Hindlimb muscle (tissue), 1 donor: ENCODE data around the gene PTPRU. TPM values are rescaled to one million over a fixed set of nuclear protein-coding genes. Genes with fewer than 3 reads are reported as not detected.
A peak's percentile ranks its signal among the peaks of the same experiment; 100 is the strongest.

ENCODE experiments used
- DNase-seq: peaks from one replicate; pipeline ENCODE4 v3.0.0-alpha.2; 2013
- polyA plus RNA-seq: library from polyadenylated mRNA; unstranded; fragments of 120-200 nt; gene quantifications from one replicate; pipeline ENCODE4 v1.2.1, GENCODE V29; 2013; ENCODE audit not compliant: insufficient read length

Gene PTPRU
- 25.4 TPM for polyA plus RNA-seq

DNA sequence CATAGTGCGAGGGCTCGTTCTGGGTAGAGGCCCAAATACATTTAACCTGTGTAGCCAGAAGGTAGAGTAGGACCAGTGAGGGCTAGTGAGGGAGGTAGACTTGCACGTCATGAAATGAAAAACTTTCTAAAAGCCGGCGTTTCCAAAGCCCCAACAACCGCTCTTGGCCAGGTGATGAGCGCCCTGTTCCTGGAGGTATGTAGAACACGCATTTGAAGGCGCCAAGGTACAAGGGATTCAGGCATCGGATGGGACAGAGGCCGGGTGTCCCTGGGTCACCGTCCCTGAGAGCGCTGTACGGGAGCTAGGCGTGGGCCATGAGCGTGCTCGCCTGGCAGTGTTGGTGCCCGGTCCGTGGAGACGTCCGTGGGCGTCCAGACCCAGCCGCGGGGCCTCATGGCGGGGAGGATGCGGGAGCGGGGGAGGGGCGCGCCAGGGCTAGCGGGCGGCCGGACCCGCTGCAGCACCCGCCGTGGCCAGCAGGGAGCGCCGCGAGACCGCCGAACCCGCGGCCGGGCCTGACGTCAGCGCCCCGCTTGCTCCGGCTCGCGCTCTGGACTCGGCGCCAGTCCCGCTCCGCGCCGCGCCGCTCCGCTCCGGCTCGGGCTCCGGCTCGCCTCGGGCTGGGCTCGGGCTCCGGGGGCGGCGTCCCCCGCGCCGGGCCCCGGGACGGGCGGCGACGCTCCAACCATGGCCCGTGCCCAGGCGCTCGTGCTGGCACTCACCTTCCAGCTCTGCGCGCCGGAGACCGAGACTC lies at the start of gene PTPRU:
Gene PTPRU, plus strand, starts transcription at position 568 of the 757 bp plus-strand sequence. Its CDS starts 123 bp downstream, at position 691.
- peak; percentile 85 for DNase-seq

DNA sequence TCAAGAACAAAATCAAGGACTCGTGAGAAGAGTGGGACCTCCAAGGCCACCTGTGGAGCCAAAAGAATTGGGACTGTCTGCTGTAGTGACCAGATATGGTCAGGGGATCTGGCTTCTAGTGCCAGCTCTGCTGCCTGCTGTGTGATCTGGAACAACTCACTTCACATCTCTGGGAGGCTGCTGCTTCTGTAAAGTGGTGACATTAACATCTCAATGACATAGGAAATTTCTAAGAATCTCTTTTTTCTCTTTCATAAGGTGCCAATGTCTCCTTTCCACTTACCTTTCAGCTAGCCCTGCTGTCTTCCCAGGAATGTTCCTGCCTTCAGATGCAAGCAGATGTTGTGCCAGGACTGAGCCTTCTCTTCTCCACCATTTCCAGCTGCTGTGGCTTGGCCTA lies 49.6 kb upstream of the PTPRU start:
- no peak for DNase-seq

DNA sequence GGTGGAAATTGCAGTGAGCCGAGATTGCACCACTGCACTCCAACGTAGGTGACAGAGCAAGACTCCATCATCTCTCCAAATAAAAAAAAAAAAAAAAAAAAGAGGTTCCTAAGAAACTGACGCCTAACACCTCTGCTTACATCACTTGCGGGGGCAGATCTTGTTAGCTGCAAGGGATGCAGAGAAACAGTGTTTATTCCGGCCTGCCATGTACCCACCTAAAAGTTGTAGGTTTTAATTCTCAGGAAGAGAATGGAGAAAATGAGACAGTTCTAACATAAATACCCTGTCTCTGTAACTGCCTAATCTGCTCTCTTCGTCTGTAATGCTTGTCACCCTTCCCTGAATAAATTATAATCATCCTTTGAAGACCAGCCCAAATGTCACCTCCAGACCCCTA lies 45.6 kb upstream of the PTPRU start:
- DNase-seq = no peak

DNA sequence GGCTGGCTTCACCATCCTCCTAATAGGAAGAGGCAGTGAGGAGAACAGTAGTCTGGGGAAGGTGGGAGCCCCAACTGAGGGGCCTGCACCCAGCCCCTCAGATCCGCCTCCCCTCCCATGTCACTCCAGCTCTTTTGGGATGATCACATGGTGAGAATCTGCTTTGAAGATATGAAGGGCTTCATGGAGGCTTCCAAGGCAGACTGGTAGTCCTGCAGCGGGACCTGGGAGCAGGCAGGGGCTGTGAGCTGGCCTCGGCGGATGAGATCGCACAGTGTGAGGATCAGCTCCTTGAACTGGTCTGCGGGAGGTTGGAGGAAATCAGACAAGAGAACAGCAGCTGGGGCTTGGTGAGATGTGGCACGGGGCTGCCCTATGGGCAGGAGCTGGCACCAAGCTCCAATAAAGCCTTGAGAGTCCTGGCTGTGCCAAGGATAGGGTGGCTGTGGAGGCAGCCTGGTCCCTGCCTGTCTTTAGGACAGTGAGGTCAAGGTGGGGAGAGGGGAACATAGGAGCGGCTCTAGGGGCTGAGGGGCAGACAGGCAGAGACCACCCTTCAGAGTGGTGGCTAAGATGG lies 42.4 kb upstream of the PTPRU start:
- DNase-seq = no peak

DNA sequence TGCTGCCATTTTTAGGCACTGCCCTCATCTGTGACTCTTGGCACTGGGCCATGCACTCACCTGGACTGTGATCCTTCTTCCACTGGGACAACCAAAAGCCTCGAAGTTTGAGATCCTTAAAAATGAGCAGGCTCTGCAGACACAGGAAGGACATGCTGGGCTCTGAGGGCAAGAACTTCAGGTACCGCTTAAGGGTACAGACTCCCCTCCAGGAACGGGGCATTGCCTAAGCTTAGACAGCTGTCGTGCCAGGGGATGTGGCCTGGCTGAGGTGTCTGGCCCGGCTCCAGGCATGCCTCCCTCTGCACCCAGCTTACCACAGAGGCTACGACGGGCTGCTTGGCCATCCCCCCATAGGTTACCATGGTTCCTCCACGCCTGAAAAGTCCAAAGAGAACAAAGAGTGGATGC lies 40.4 kb upstream of the PTPRU start:
- no peak for DNase-seq

DNA sequence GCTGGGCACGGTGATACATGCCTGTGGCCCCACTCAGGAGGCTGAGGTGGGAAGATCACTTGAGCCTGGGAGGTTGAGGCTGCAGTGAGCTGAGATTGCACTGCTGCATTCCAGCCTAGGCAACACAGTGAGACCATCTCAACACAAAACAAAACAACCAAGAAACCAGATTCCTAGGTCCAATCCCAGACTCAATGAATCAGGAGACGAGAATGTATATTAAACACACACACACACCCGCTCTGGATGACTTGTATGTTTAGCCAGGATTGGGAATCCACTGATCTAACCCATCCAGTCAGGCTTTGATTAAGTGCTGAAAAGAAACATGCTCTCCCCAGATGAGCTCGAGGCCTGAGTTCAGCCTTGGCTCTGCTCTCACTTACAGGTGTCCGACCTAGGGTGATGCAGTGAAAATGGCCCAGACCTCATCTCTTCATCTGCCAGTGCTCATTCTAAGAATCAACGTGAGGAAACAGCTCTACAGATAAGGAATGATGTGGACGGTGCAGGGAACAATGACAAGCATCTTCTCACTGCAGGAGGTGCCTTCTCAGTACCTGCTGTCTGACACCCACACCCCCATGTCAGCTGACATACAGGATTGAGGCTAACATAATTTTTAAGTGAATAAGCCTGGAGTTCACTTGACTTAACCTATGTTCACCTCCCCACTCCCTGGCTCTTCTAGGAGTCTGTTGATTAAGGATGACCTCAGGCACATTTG lies 39.3 kb upstream of the PTPRU start:
- DNase-seq = no peak

DNA sequence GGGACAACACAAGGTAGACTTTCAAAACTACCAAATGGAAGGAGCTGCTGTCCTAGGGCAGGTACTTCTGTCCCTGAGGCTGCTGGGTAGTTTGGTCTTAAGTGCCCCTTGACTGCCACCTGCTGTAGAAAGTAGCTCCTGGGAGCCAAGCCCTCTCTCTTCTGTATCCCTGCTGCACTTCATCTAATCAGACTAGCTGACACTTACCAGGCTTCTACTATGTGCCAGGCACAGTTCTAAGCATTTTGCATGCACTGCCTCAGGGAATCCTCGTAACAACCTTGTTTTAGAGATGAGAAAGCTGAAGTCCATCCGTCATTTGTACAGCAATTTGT lies 38.8 kb upstream of the PTPRU start:
- no peak for DNase-seq

DNA sequence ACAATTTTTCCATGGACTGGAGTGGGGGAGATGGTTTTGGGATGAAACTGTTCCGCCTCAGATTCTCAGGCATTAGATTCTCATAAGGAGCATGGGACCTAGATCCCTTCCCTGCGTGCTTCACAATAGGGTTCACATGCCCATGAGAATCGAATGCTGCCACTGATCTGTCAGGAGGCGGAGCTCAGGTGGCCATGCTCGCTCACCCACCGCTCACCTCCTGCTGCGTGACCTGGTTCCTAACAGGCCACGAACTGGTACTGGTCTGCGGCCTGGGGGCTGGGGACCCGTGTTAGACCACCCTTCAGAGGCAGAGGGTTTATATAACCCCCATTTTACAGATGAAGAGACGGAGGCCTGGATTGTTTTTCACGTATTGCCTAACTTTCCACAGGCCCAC lies 38.3 kb upstream of the PTPRU start:
- no peak for DNase-seq

DNA sequence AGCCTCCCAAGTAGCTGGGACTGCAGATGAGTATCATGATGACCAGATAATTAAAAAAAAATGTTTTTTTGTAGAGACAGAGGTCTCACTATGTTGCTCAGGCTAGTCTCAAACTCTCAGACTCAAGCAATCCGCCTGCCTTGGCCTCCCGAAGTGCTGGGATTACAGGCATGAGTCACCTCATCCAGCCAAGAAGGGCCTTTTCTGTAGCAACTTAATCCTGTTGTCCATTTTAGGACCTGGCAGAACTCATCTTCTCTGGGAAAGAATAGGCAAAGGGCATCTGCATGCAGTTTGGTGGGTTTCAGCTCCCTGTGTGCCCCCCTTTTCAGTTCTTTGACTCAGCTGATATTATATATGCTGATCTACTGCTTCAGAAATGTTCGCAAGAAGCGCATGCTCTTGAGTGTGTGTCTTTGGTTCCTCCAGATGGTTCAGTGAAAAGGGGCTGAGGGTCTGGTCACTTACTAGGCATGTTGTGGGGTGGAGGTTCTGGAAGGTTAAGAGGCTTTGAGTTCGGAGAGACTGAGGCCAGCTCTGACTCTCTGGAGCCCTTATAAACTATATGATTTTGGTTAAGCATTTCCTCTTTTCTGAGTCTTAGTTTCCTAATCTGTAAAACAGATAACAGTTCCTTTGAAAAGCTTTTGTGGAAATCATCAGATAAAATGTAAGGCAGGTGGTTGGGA lies 35.3 kb upstream of the PTPRU start:
- no peak for DNase-seq

DNA sequence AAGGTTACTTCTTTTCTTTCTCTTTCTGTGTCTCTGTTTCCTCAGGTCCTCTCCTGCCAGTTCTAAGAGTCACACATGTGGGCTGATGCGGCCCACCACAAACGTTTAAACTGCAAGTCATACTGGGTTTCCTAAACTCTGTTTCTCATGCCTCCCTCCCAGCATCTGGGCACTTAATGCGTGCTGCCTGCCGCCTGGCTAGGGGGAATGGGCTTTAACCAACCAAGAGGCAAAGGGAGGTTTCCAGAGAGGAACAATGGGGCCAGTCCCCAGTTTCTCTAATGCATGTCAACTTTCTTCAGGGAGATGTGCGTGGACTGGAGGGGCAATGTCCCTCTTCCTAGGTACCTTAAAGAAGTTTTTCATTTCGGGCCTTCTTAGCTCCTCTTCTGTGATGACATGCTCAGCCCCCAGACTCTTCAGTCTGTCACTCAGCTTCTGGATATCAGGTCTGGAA lies 34.7 kb upstream of the PTPRU start:
- no peak for DNase-seq

DNA sequence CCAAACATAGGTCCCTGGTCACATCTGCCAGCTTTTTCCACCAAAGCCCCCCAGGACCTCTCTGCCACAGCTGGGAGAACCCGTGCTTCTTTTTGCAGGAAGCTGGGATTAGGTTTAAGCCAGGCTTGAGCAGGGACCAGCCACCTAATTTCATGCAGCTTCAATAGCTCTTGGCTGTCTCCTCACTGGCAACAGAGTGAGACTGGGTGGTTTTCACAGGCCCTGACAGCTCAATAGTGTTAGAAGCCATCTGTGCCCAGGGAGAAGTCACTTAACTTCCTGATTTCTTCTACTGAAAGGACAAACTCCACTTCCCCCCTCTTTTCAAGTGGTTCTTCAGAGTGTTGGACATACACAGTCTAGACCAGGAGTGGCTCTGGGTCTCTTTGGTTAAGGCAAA lies 34.3 kb upstream of the PTPRU start:
- peak; percentile 18 for DNase-seq

DNA sequence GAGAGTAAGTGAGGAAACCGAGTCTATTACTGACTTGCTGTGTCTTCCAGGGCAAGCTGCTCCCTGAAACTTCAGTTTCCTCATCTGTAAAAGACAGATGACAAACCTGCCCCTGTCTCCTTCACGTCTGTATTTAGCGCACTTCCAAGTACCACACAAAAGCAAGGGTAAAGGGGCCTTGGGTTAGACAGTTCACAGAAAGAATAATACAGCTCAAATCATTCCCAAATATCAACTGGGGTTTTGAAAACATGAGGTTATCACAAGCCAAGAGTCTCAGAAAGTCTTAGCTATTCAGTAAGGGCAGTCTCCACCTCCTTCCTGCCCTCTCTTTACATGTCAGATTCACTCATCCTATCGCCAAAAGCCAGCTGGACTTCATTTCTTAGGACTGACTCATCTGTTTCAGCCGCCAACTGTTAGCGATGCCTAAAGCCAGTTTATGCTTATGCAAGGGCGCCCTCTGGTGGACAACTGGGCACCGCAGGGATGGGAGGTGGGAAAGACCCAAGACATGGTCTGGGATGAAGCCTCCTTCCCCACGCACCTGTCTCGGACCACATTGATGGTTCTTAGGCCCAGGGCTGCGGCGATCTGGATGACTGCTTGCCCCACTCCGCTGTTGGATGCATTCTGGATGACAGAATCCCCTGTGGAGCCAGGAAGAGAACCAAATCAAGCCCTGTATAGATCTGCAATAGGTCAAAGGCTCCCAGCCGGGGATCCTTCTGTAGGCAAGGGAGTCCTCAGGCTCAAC lies 33.6 kb upstream of the PTPRU start:
- peak; percentile 95 for DNase-seq

DNA sequence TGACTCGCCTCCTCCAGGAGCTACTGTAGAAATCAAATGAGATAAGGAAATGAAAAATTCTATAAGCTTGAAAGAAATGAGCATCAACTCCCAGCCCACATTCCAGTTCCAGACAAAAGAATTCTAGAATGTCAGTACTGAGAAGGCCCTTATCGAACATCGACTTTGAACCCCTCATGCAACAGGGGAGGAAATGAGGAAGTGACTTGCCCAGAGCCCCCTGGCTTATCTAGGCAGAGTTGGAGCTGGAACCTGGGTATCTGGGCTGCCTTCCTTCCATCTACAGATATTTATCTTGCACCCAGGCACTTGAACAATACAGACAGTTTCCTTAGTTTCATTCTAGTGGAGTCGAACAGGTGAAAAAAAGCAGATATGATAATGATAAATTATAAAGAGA lies 27.9 kb upstream of the PTPRU start:
- DNase-seq = no peak

DNA sequence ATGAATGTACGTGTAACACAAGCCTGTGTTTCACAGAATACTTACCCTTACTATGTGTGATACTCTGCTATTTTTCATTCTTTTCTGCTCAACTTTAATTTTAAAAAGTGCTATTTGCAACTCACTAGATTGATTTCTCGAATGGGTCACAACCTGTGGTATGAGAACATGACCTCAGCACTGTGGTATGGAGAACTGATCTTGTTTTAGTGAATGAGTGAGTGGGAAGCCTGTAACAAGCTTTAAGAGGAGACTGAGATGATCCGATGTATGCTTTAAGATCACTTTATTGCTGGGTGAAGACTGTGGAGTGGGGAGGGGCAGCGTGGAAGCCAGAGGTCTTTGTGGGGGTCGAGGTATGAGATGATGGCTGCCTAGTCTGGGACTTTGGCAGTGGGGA lies 27.1 kb upstream of the PTPRU start:
- no peak for DNase-seq

DNA sequence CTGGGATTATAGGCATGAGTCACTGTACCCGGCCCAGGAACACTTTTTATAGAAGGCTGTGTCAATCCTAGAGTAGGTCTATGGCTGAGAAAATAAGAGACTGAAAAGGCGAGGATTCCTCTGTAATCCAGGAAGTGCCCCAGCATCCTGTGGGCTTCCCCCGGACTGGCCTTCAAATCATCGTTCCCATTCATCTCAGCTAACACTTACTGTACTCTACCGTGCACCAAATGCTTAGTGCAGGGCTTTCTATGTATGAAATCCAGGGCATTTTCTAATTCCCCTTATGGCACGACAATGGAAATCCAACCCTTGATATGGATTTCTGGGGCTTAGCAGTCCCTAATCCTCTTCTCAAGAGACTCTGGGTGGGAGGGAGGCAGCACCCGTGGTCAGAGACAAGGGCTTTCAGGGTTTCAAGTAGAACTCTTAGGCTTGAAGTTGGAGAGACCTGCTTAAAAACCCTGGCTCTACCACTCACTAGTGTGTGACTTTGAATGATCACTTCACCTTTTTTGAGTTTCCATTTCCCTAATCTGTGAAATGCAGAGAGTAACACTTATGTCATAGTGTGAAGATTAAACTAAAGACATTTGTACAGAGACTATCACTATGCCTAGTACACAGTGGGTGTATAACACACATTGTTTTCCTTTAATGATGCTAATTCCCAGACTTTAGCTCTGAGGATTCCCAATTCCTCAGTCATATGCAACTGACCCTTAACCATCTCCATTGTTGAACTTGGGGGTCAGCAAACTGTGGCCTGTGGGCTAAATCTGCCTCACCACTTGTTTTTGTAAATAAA lies 25.8 kb upstream of the PTPRU start:
- no peak for DNase-seq

DNA sequence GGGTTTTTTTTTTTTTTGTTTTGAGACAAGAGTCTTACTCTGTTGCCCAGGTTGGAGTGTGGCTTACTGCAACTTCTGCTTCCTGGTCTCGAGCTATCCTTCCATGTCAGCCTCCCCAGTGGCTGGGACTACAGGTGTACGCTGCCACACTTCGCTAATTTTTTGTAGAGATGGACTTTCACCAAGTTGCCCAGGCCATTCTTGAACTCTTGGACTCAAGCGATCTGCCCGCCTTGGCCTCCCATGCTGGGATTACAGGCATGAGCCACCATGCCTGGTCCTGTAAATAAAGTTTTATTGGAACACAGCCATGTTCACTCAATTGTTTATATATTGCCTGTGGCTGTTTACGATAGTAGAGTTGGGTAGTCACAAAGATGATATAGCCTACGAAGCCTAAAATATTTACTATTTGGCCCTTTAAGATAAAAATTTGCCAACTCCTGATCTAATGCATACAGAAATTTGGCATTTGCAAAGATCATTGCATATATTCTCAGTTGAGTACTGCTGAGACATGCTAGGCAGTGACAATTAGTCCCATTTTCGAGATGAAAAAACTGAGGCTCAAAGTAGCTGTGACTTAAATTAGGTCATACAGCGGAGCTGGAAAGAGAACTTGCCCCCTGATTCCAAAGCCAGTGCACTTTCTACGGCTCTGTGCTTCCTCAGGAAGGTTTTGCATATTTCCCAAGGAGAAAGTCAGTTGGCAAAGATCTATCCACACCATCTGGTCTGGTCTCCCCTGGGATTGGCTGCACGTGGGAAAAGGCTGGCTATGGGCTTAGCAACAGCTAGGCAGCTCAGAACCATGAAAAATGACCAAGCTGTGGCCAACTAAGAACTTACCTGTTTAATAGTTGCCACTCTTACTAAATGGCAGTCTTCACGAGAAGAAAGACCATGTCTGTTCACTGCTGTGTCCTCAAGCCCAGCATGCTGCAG lies 25.0 kb upstream of the PTPRU start:
- DNase-seq = no peak

DNA sequence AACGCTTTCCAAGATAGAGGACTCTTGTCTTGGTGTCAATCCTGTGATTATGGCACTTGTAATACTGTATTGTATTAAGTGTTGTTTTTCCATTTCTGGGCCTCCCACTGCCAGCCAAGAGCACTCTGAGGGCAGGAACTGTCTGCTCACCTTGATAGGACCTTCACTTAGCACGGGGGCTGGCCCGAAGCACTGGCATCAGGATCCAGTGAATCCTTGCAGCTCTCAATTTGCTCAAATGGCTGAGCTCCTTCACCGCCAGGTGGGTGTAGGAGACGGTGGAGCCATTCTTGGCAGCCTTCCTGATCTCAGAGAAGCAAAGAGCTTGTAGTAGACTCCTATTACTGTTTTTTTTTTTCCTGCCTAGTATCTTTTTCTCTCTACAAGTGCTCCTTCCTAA lies 23.3 kb upstream of the PTPRU start:
- no peak for DNase-seq

DNA sequence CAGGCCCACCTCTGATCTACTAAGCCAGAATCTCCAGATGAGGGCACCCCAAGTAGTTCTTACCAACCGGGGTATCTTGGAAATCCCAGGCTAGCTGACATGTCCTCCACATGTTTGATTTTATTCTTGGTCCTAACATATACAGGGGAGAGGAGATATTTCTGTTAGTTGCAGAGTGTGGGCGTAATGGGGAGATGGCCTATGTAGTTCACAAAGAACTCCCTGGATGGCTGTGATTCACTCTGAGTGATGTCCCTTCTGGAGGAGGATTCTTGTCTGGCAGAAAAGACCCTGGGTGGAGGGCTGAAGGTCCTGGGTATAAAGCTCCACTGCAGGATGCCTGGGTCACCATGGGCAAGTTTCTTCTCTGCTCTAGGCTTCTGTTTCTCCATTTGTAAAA lies 18.7 kb upstream of the PTPRU start:
- DNase-seq = no peak

DNA sequence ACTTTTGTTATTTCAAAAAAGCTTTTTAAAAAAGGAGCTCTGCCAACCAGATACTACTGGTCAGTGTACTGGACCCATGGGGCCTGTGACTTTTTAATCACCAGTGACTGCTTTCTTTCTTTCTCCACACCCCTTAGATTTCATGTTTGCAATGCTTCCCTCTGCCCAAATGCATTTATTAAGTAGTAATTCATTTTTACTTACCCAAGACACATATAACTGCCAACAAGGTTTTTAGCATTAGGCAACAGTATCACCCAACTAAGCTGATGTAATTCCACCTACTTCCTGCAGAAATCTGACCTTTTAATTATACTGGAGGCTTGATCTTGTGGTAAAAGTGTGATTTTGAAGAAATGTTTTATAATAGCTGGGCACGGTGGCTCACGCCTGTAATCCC lies 18.1 kb upstream of the PTPRU start:
- DNase-seq = no peak

DNA sequence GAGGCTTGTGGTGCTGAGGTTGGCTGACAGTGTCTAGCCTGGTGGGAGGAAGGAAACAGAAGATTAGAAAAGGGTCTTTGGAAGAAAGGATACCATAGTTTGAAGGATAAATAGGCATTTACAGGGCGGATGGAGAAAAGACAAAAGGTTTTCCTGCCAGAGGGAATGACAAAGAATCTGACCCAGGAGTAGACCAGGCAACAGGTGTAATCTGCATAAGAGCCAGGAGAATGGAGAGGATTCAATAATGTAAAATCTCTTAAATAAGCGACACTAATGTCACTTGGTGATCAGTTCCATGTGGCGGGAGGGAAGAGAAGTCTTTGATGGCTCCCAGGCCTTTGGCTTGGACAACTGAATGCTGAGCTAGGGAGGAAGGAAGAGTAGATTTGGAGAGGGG lies 15.0 kb upstream of the PTPRU start:
- no peak for DNase-seq
